OCI-LY1 (cell line): ENCODE results near the gene DND1.
"Not testable (repeated sequence)": the region's sequence is repeated elsewhere in the genome, so short reads cannot be mapped to it uniquely, and the experiment has no call there.

Experiments
- H2AFZ ChIP-seq: fragments of 200-600 bp; sonication (generic), shearing (Covaris generic); 2 replicates; pipeline ENCODE4 v1.6.0; 2014; ENCODE audit warnings: antibody characterized with exemption, mild to moderate bottlenecking, low read length
- H3F3A ChIP-seq: fragments of 200-600 bp; sonication (generic), shearing (Covaris generic); 2 replicates; pipeline ENCODE4 v1.6.0; 2014; ENCODE audit warnings: mild to moderate bottlenecking, antibody characterized with exemption, low read length, moderate library complexity; ENCODE audit not compliant: insufficient read depth
- H3K27ac ChIP-seq: fragments of 200-600 bp; sonication (generic); 2 replicates; pipeline ENCODE4 v1.5.1; 2014; ENCODE audit warnings: low read length, mixed run types, mild to moderate bottlenecking, low read depth; ENCODE audit not compliant: poor library complexity, severe bottlenecking
- H3K27me3 ChIP-seq: fragments of 200-600 bp; sonication (generic); 2 replicates; pipeline ENCODE4 v1.6.0; 2014; ENCODE audit warnings: antibody characterized with exemption, mild to moderate bottlenecking, low read length, moderate library complexity; ENCODE audit not compliant: insufficient read depth
- H3K36me3 ChIP-seq: fragments of 200-600 bp; sonication (generic); 2 replicates; pipeline ENCODE4 v1.6.1; 2014; ENCODE audit warnings: mild to moderate bottlenecking, antibody characterized with exemption, low read length, moderate library complexity, mixed read lengths; ENCODE audit not compliant: insufficient read depth
- H3K4me1 ChIP-seq: fragments of 200-600 bp; sonication (generic); 2 replicates; pipeline ENCODE4 v1.5.1; 2014; ENCODE audit warnings: mild to moderate bottlenecking, low read length, moderate library complexity; ENCODE audit not compliant: insufficient read depth, severe bottlenecking
- H3K4me2 ChIP-seq: fragments of 200-600 bp; sonication (generic), shearing (Covaris generic); 2 replicates; pipeline ENCODE4 v1.6.1; 2014; ENCODE audit warnings: low read length
- H3K4me3 ChIP-seq: fragments of 200-600 bp; sonication (generic); 2 replicates; pipeline ENCODE4 v1.5.1; 2014; ENCODE audit warnings: low read length, low read depth, mild to moderate bottlenecking, mixed read lengths; ENCODE audit not compliant: poor library complexity, severe bottlenecking
- H3K79me2 ChIP-seq: fragments of 200-600 bp; shearing (Covaris generic); 2 replicates; pipeline ENCODE4 v1.6.1; 2016; ENCODE audit warnings: mixed run types, low read length, mixed read lengths; ENCODE audit not compliant: insufficient read depth
- H3K9ac ChIP-seq: fragments of 200-600 bp; sonication (generic), shearing (Covaris generic); 2 replicates; pipeline ENCODE4 v1.6.1; 2014; ENCODE audit warnings: mild to moderate bottlenecking, low read length, mixed read lengths
- H3K9me2 ChIP-seq: fragments of 200-600 bp; sonication (generic), shearing (Covaris generic); 2 replicates; pipeline ENCODE4 v1.6.1; 2014; ENCODE audit warnings: low read depth, mild to moderate bottlenecking, low read length, mixed read lengths
- H3K9me3 ChIP-seq: fragments of 200-600 bp; shearing (Covaris generic); 2 replicates; pipeline ENCODE4 v1.6.1; 2014; ENCODE audit warnings: low read length, mixed read lengths
- H4K20me1 ChIP-seq: fragments of 200-600 bp; sonication (generic), shearing (Covaris generic); 2 replicates; pipeline ENCODE4 v1.6.0; 2016; ENCODE audit warnings: mild to moderate bottlenecking, low read length; ENCODE audit not compliant: insufficient read depth
- EZH2 ChIP-seq: fragments of 200-600 bp; sonication (generic), shearing (Covaris generic); IDR thresholded peaks from 2 replicates; pipeline ENCODE4 v1.8.0; 2017; ENCODE audit warnings: borderline replicate concordance, mixed run types, mild to moderate bottlenecking, antibody characterized with exemption, low read length, moderate library complexity, mixed read lengths
- TF ChIP-seq, protein P1 (sequence below): fragments of 200-600 bp; sonication (generic), shearing (Covaris generic); IDR thresholded peaks from 2 replicates; pipeline ENCODE4 v1.5.1; 2017; ENCODE audit warnings: mild to moderate bottlenecking, antibody characterized with exemption, low read length, moderate library complexity, mixed read lengths

The DND1 gene

DNA sequence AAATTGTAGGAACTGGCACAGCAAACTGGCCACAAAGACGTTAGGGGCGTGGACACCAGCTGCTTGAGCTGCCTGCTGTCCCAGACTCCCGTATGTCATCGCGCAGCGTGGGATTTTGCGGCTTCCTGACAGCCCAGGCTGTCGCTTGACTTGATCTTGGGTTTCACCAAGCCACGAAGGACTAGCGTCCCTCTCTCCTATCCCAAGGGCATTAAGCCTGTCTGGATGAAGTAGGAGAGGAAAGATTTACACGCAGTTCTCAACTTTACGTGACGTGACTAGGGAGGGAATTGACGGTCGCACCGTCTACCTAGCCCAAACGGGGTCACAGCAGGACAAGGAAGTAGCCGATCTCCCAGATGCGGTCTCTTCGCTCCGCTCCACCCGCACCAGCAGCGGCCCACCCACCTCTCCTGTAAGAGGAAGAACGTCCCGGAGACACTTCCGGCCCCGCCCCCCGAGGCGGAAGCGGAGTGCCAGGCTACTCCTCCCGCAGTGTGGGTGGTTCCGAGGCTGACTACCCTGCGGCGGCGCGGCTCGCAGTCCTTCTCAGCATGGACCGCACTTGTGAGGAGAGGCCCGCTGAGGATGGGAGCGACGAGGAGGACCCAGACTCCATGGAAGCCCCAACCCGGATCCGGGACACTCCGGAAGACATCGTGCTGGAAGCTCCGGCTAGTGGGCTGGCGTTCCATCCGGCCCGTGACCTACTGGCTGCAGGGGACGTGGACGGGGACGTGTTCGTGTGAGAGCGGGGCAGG is 8.8 kb downstream of the DND1 start, which contains the start of gene WDR55:
Gene WDR55, plus strand, starts transcription at position 546 of the 761 bp plus-strand sequence. Its CDS starts 9 bp downstream, at position 555.
- no peaks in the 10 kb centered on the region for H3K79me2 ChIP-seq
- peaks cover 7% of the 10 kb centered on the region; the same call in 1 of the 2 replicates for H3F3A ChIP-seq
- H3K9me2 ChIP-seq = no peaks in the 10 kb centered on the region
- H3K4me2 ChIP-seq = peak within 1 kb of the TSS; percentile 90
- H4K20me1 ChIP-seq = no peaks in the 10 kb centered on the region
- TF ChIP-seq, protein P1, sequence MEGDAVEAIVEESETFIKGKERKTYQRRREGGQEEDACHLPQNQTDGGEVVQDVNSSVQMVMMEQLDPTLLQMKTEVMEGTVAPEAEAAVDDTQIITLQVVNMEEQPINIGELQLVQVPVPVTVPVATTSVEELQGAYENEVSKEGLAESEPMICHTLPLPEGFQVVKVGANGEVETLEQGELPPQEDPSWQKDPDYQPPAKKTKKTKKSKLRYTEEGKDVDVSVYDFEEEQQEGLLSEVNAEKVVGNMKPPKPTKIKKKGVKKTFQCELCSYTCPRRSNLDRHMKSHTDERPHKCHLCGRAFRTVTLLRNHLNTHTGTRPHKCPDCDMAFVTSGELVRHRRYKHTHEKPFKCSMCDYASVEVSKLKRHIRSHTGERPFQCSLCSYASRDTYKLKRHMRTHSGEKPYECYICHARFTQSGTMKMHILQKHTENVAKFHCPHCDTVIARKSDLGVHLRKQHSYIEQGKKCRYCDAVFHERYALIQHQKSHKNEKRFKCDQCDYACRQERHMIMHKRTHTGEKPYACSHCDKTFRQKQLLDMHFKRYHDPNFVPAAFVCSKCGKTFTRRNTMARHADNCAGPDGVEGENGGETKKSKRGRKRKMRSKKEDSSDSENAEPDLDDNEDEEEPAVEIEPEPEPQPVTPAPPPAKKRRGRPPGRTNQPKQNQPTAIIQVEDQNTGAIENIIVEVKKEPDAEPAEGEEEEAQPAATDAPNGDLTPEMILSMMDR = no peak
- TF ChIP-seq EZH2 = no peak
- H2AFZ ChIP-seq = 0 out of 2 replicates have a peak within 1 kb of the TSS, but pooled peaks have one; percentile 10
- H3K9ac ChIP-seq = peak within 1 kb of the TSS; percentile 84
- peak within 1 kb of the TSS; percentile 92 for H3K4me3 ChIP-seq
- H3K9me3 ChIP-seq = no peaks in the 10 kb centered on the region
- H3K27ac ChIP-seq = peak within 1 kb of the TSS; percentile 57
- H3K36me3 ChIP-seq = peaks cover 66% of the 10 kb centered on the region
- H3K4me1 ChIP-seq = peaks cover 19% of the 10 kb centered on the region
- H3K27me3 ChIP-seq = no peaks in the 10 kb centered on the region

DNA sequence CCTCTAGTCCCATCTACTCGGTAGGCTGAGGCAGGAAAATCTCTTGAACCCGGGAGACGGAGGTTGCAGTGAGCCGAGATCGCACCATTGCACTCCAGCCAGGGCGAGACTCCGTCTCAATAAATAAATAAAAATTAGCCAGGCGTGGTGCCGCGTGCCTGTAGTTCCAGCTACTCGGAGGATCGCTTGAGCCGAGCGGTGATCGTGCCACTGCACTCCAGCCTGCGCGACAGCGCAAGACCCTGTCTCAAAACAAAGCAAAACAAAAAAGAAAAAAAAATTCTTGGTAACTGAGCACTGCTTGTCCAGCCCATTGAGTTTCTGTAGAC is 9.4 kb downstream of the DND1 start:
- Histone ChIP-seq H3K79me2 (no peaks in the 10 kb centered on the region), H4K20me1 (no peaks in the 10 kb centered on the region), H3K4me3 (peak overlapping the region; percentile 92), H3K4me2 (peak overlapping the region; percentile 90), H3F3A (peaks cover 7% of the 10 kb centered on the region; the same call in 1 of the 2 replicates), H3K27ac (peak overlapping the region; percentile 57), H3K36me3 (peaks cover 66% of the 10 kb centered on the region), H2AFZ (no peak overlapping the region), H3K4me1 (peaks cover 19% of the 10 kb centered on the region), H3K9ac (peak overlapping the region; percentile 84), H3K9me3 (no peaks in the 10 kb centered on the region), H3K9me2 (no peaks in the 10 kb centered on the region), H3K27me3 (no peaks in the 10 kb centered on the region)
- no peak for TF ChIP-seq EZH2
- TF ChIP-seq, protein P1 = no peak

DNA sequence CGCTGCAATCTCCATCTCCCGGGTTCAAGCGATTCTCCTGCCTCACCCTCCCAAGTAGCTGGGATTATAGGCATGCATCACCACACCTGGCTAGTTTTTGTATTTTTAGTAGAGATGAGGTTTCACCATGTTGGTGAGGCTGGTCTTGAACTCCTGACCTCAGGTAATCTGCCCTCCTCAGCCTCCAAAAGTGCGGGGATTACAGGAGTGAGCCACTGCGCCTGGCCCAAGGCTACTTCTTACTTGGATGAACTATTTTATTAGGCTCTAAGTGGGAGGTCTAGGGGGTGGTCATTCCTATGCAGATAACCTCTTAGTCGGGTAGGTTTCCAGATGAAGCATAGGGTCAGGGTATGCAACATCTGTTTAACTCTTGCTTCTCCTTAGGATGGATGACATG is 13.0 kb downstream of the DND1 start:
- H3K9ac ChIP-seq, H3K79me2 ChIP-seq, H3K4me2 ChIP-seq, H3F3A ChIP-seq, H3K9me2 ChIP-seq, H3K4me1 ChIP-seq, H3K27ac ChIP-seq, H2AFZ ChIP-seq, H4K20me1 ChIP-seq, H3K27me3 ChIP-seq, H3K4me3 ChIP-seq, H3K9me3 ChIP-seq: not testable (repeated sequence)
- H3K36me3 ChIP-seq = peaks cover 75% of the 10 kb centered on the region

DNA sequence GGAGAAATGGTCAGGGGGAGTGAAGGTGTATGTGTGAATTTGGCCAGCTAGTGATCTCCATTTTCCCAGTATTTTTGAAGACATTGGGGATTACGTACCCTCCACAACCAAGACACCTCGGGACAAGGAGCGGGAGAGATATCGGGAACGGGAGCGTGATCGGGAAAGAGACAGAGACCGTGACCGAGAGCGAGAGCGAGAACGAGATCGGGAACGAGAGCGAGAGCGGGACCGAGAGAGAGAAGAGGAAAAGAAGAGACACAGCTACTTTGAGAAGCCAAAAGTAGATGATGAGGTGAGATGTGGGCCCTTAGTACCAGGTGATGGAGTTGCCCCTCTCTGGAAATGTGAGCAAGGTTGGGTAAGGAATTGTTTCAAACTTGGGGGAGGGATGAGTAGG is 14.5 kb downstream of the DND1 start:
- peaks cover 90% of the 10 kb centered on the region for H3K36me3 ChIP-seq

More for the DNA sequence above, 14.5 kb downstream of the DND1 start:
- no peak overlapping the region for H3K27ac ChIP-seq
- H3K27me3 ChIP-seq = no peaks in the 10 kb centered on the region
- H3K4me2 ChIP-seq = no peak overlapping the region
- TF ChIP-seq EZH2 = no peak
- TF ChIP-seq, protein P1 = no peak
- peaks cover 7% of the 10 kb centered on the region; the same call in 1 of the 2 replicates for H3F3A ChIP-seq
- no peaks in the 10 kb centered on the region for H3K9me2 ChIP-seq
- H3K4me3 ChIP-seq = no peak overlapping the region
- no peaks in the 10 kb centered on the region for H4K20me1 ChIP-seq
- no peak overlapping the region for H3K9ac ChIP-seq
- no peaks in the 10 kb centered on the region for H3K9me3 ChIP-seq
- H2AFZ ChIP-seq = no peak overlapping the region
- no peaks in the 10 kb centered on the region for H3K79me2 ChIP-seq
- peaks cover under 1% of the 10 kb centered on the region for H3K4me1 ChIP-seq
